Calu3 (cell line): Measurements from ENCODE around the gene COTL1. TPM values are rescaled to one million over a fixed set of nuclear protein-coding genes. Genes with fewer than 3 reads are reported as not detected.
A peak's percentile ranks its signal among the peaks of the same experiment; 100 is the strongest.

ENCODE experiments used
- BruUV-seq: library from RNA; stranded (reverse); fragments of 400-500 nt; replicated peaks from 2 replicates; lab custom pipeline; 2021; lab: Mats Ljungman, UMichigan
- CTCF ChIA-PET: fragments of 300-600 bp; sonication (Branson Sonifier 250); formaldehyde crosslinking; loops from one replicate; lab custom pipeline; 2022; ENCODE audit warnings: antibody characterized with exemption; lab: Charles Lee
- DNase-seq: peaks from one replicate; pipeline ENCODE4 v3.0.0; 2022
- H3K27ac Mint-ChIP-seq: one replicate; pipeline ENCODE4 v1.8.0; 2022; ENCODE audit warnings: mixed read lengths; ENCODE audit not compliant: unreplicated experiment
- H3K27me3 Mint-ChIP-seq: one replicate; pipeline ENCODE4 v1.8.0; 2022; ENCODE audit warnings: mixed read lengths; ENCODE audit not compliant: unreplicated experiment
- H3K36me3 Mint-ChIP-seq: one replicate; pipeline ENCODE4 v1.8.0; 2022; ENCODE audit warnings: mild to moderate bottlenecking, moderate library complexity, mixed read lengths; ENCODE audit not compliant: insufficient read depth, unreplicated experiment
- H3K4me1 Mint-ChIP-seq: one replicate; pipeline ENCODE4 v1.8.0; 2022; ENCODE audit warnings: mild to moderate bottlenecking, low read depth, mixed read lengths; ENCODE audit not compliant: unreplicated experiment
- H3K4me3 Mint-ChIP-seq: one replicate; pipeline ENCODE4 v1.8.0; 2022; ENCODE audit warnings: mild to moderate bottlenecking, low read depth, moderate library complexity, mixed read lengths; ENCODE audit not compliant: unreplicated experiment
- H3K9me3 Mint-ChIP-seq: one replicate; pipeline ENCODE4 v1.8.0; 2022; ENCODE audit warnings: low read depth, mixed read lengths; ENCODE audit not compliant: unreplicated experiment
- intact Hi-C: fragments of 100-400 bp; cut with micrococcal nuclease; formaldehyde crosslinking; loops from one replicate; pipeline ENCODE4 v1.10.0; 2022; ENCODE audit not compliant: unreplicated experiment
- total RNA-seq: library from RNA; stranded (reverse); gene quantifications from 2 replicates; pipeline ENCODE4 v1.2.3, GENCODE V29; 2022
- TF ChIP-seq, protein P1 (sequence below): fragments of 200-600 bp; IDR thresholded peaks from one replicate; pipeline ENCODE4 v1.8.0; 2022; ENCODE audit warnings: antibody characterized with exemption; ENCODE audit not compliant: unreplicated experiment

The COTL1 gene
- total RNA-seq, 1 experiment from 2014 or later = 343 TPM

DNA sequence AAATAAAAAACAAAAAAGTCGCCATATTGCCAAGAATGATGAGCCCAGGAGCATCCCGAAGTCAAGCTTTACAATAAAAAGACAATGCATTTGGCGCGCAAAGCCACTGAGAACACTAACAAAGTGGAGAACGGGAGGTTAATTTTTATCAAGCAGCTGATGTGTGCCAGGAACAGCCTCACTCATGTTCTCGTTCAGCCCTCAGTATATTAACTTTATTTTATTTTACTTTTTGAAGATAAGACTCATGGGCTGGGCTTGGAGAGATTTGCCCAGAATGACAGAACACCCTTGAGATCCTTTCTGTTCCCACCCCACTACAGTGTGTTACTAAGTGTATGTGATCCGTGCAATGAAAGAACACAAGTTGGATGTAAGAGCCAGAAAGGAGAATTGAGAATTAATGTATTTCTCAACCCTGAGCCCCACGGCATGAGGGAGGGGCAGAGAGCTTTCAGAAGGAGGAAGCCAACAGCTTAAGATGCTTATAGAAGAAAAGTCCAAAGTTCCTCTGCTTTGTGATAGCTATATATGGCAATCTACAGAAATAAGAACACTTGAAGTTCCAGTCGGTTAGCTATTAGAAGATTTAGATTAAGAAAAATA is 48.4 kb downstream of the COTL1 start:
- peak; percentile 69 for DNase-seq
- Mint-ChIP-seq H3K36me3 (peaks cover 77% of the 10 kb centered on the region), H3K4me1 (peaks cover 58% of the 10 kb centered on the region), H3K27ac (peak overlapping the region; percentile 90), H3K9me3 (peaks cover 6% of the 10 kb centered on the region), H3K4me3 (peak overlapping the region; percentile 52), H3K27me3 (no peaks in the 10 kb centered on the region)
- CTCF ChIA-PET = interaction anchor here (0.5 to 2.1 kb wide), 12 partner anchors 10 to 502 kb away, joined by 3 to 15 read pairs (median 5); no protein-coding TSS in a partner anchor
- BruUV-seq = no TSS peak
- TF ChIP-seq, protein P1, sequence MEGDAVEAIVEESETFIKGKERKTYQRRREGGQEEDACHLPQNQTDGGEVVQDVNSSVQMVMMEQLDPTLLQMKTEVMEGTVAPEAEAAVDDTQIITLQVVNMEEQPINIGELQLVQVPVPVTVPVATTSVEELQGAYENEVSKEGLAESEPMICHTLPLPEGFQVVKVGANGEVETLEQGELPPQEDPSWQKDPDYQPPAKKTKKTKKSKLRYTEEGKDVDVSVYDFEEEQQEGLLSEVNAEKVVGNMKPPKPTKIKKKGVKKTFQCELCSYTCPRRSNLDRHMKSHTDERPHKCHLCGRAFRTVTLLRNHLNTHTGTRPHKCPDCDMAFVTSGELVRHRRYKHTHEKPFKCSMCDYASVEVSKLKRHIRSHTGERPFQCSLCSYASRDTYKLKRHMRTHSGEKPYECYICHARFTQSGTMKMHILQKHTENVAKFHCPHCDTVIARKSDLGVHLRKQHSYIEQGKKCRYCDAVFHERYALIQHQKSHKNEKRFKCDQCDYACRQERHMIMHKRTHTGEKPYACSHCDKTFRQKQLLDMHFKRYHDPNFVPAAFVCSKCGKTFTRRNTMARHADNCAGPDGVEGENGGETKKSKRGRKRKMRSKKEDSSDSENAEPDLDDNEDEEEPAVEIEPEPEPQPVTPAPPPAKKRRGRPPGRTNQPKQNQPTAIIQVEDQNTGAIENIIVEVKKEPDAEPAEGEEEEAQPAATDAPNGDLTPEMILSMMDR = no peak
- intact Hi-C loops = loop anchor here (1.0 to 2.0 kb wide), 2 partner anchors 49 to 59 kb away; partner anchors contain the start of gene COTL1

DNA sequence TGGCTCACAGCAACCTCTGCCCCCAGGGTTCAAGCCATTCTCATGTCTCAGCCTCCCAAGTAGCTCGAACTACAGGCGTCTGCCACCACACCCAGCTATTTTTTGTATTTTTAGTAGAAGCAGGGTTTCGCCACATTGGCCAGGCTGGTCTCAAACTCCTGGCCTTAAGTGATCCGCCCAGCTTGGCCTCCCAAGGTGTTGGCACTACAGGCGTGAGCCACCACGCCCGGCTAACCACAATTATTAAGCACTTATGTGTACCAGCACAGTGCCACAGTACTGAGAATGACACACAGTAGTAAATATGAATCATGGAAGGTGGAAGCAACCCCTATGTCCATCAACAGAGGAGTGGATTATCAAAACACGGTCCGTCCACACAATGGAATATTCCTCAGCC is 49.8 kb downstream of the COTL1 start:
- H3K36me3 Mint-ChIP-seq = peaks cover 88% of the 10 kb centered on the region
- H3K4me1 Mint-ChIP-seq = peaks cover 58% of the 10 kb centered on the region
- H3K27ac Mint-ChIP-seq = peak overlapping the region; percentile 84
- CTCF ChIA-PET = no interaction called here
- no peak for DNase-seq
- intact Hi-C loops = loop anchor here (2.0 kb wide), 1 partner anchor 57 kb away; no protein-coding TSS in a partner anchor
- H3K4me3 Mint-ChIP-seq = peak overlapping the region; percentile 40
- no peaks in the 10 kb centered on the region for H3K27me3 Mint-ChIP-seq
- TF ChIP-seq, protein P1 = no peak
- no TSS peak for BruUV-seq
- peaks cover 6% of the 10 kb centered on the region for H3K9me3 Mint-ChIP-seq

DNA sequence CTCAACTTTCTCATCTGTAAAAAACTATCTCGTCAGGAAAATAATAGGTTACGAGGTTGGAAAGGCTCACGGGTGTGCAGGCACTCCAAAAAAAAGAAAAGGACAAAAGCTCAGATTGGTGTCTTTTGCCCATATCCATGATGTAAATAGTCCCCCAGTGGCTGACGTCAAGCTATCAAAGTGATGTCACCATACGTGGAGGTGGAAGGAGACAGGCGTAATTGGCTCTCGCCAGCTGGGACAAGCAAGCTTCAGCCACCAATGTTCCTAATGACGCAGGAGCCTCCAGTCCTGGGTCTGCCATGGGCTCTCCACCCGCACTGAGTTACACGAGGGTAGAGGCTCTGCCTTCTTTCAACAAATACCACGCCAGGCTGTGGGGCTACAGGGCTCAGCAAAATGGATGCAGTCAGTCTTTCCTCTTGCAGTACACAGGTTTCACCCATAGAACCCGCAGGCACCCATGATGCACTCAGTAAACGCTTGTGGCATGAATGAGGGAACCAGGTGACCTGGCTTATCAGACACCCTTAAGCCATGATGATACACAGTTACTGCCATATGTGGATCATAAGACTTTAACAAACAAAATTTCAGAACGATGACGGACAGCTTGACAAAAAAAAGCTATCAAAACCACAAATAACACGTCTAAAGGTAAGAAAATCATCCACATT is 50.5 kb downstream of the COTL1 start:
- intact Hi-C loops = no loop called here
- H3K36me3 Mint-ChIP-seq = peaks cover 86% of the 10 kb centered on the region
- CTCF ChIA-PET = no interaction called here
- BruUV-seq = no TSS peak
- no peaks in the 10 kb centered on the region for H3K27me3 Mint-ChIP-seq
- no peak for DNase-seq
- no peak overlapping the region for H3K4me3 Mint-ChIP-seq
- no peak overlapping the region for H3K27ac Mint-ChIP-seq
- TF ChIP-seq, protein P1 = no peak
- H3K4me1 Mint-ChIP-seq = peaks cover 58% of the 10 kb centered on the region
- H3K9me3 Mint-ChIP-seq = peaks cover 6% of the 10 kb centered on the region

DNA sequence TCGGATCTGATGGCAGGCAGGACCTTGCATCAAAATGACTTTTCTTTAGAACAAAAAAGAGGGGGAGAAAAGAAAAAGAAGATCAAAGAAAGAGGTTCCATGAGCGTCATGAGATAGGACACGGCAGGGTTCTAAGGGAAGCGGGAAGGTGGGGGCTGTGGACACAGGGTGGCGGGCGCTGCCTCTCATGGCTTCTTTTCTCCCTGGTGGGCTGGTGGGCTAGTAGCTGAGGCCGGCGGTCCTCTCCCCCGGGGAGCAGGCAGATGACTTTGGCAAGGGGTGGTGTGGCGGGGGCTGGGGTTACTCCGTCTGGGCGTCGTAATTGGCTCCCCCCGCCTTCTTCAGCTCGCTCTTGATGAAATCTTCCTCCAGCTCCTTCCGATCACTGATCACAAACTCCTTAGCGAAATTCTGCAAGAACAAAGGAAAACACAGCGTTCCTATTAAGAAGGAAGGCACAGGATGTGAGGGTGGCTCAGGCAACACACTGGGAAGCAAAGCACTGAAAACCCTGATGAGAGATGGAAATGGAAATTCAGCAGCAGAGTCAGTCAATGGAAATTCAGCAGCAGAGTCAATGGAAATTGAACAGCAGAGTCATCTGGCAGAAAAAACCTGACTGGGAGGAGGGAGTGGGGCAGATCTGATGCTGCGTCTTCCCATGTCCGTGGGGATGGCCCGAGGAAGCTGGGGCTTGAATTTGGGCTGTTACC is 51.2 kb downstream of the COTL1 start:
- intact Hi-C loops = no loop called here
- H3K4me1 Mint-ChIP-seq = peaks cover 52% of the 10 kb centered on the region
- DNase-seq = no peak
- peak overlapping the region; percentile 17 for H3K27ac Mint-ChIP-seq
- peaks cover 84% of the 10 kb centered on the region for H3K36me3 Mint-ChIP-seq
- TF ChIP-seq, protein P1 = no peak
- H3K9me3 Mint-ChIP-seq = peaks cover 6% of the 10 kb centered on the region
- CTCF ChIA-PET = no interaction called here
- H3K4me3 Mint-ChIP-seq = no peak overlapping the region
- no TSS peak for BruUV-seq
- no peaks in the 10 kb centered on the region for H3K27me3 Mint-ChIP-seq
